ENCODE results near the gene CCDC51. TPM values are rescaled to one million over a fixed set of nuclear protein-coding genes. Genes with fewer than 3 reads are reported as not detected.

The CCDC51 gene
- total and polyA plus RNA-seq, 9 of the 15 experiments (the other 6 are each of a cell fraction or from before 2014, with no cell fraction given): 6.5 to 18.6 (median 15.7) TPM

DNA sequence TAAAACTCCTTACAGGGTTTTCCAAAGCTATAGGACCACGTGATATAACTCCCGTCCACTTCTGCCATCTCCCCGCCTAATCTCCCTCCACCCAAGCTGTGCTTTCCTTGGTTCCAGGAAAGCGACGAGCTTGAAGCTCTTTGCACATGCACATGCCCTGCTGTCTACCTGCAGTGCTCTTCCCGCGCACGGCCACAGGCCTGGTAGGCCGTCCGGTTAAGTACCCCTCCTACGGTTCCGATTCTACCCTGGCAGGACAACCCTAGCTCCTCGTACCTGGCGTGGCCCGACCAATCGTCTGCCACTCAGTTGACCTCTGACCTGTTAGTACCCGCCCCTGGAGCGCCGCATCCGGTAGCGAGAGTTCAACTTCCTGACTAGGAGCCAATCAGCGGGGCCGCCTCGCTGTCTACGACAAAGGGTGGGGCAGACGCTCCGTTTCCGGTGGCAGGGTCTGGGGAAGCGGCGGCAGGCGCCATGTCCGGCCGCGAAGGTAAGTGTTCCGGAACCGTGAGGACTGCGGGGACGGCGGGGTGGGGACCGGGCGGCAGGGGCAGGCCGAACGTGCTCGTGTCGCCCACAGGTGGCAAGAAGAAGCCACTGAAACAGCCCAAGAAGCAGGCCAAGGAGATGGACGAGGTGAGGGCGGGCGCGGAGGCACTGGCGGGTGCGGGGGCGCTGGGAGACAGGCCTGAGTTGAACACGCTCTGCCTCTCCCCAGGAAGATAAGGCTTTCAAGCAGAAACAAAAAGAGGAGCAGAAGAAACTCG, at the start of gene CCDC51, which contains the start of gene TMA7 (continued):
- TF ChIP-seq PHF21A (IDR thresholded peaks at IDR 0.05; ENCODE audit: borderline replicate concordance, low read depth) (no peak), BCL6 (CRISPR knock-in tag; IDR thresholded peaks at IDR 0.05) (no peak), ZNF175 (CRISPR knock-in tag; IDR thresholded peaks at IDR 0.05; ENCODE audit: low read depth) (no peak), TAF1 (IDR thresholded peaks at IDR 0.05; ENCODE audit: control insufficient read depth, extremely low read depth, insufficient read depth, low read length, severe bottlenecking) (peak; percentile 53), SIN3A (IDR thresholded peaks at IDR 0.05; ENCODE audit: borderline replicate concordance in 2 of 2, control insufficient read depth in 1 of 2, low read depth in 2 of 2, low read length in 2 of 2) (peak; percentile 18 to 39; a peak in 1 of 4 replicates), ZNF639 (CRISPR knock-in tag; conservative IDR thresholded peaks at IDR 0.05 in 1 of 2, IDR thresholded peaks at IDR 0.05 in 1 of 2) (peak in 1 of 2 experiments; percentile 78; a peak in 2 of 4 replicates), ETS1 (conservative IDR thresholded peaks at IDR 0.05; ENCODE audit: control insufficient read depth, low read depth, low read length) (no peak), ARID2 (IDR thresholded peaks at IDR 0.05) (0 out of 2 replicates have a peak, but pooled peaks have one; percentile 15), GABPB1 (CRISPR knock-in tag; IDR thresholded peaks at IDR 0.05) (peak; percentile 93), NR2C2 (CRISPR knock-in tag; IDR thresholded peaks at IDR 0.05) (peak; percentile 99), NR2C2 (tag; IDR thresholded peaks at IDR 0.05) (peak; percentile 99), EP300 (IDR thresholded peaks at IDR 0.05; ENCODE audit: low read length) (no peak), ZKSCAN3 (CRISPR knock-in tag; IDR thresholded peaks at IDR 0.05) (no peak), BDP1 (IDR thresholded peaks at IDR 0.05; ENCODE audit: insufficient read depth, insufficient read length) (no peak), MTA2 (IDR thresholded peaks at IDR 0.05; ENCODE audit: low read depth) (peak; percentile 68), CC2D1A (IDR thresholded peaks at IDR 0.05) (no peak), ZNF263 (CRISPR knock-in tag; IDR thresholded peaks at IDR 0.05; ENCODE audit: borderline replicate concordance) (peak; percentile 14; the same call in 1 of the 2 replicates), ZNF668 (CRISPR knock-in tag; IDR thresholded peaks at IDR 0.05) (no peak), SMARCA5 (IDR thresholded peaks at IDR 0.05) (no peak), PRDM10 (IDR thresholded peaks at IDR 0.05; ENCODE audit: partially characterized antibody) (no peak), ZNF217 (CRISPR knock-in tag; IDR thresholded peaks at IDR 0.05) (no peak), ZNF586 (CRISPR knock-in tag; conservative IDR thresholded peaks at IDR 0.05) (no peak)

All from K562 (cell line).